Mucosa of descending colon (tissue), 3 donors: ENCODE data around the gene FNDC3B. TPM values are rescaled to one million over a fixed set of nuclear protein-coding genes. Genes with fewer than 3 reads are reported as not detected.

Experiments used
- ATAC-seq: fragments of 200-7000 bp; cut with Tn5 transposase; one replicate; pipeline ENCODE4 v1.9.1; 2020; ENCODE audit warnings: mild to moderate bottlenecking, moderate library complexity
- DNase-seq, 3 donors: peaks; one replicate each; pipeline ENCODE4 v3.0.0-alpha.2; 2020
- H3K36me3 ChIP-seq: fragments of 200-600 bp; one replicate; pipeline ENCODE4 v1.8.0; 2021; ENCODE audit warnings: low read depth, mild to moderate bottlenecking
- H3K4me1 ChIP-seq: fragments of 200-600 bp; one replicate; pipeline ENCODE4 v1.8.0; 2021; ENCODE audit warnings: low read depth, mild to moderate bottlenecking
- H3K4me3 ChIP-seq: fragments of 200-600 bp; one replicate; pipeline ENCODE4 v1.8.0; 2021; ENCODE audit warnings: mild to moderate bottlenecking
- H3K9me3 ChIP-seq: fragments of 200-600 bp; one replicate; pipeline ENCODE4 v1.8.0; 2021; ENCODE audit warnings: mild to moderate bottlenecking
- intact Hi-C, 2 donors: fragments of 100-400 bp; cut with DNase I in 1 of 2; cut with micrococcal nuclease in 1 of 2; formaldehyde crosslinking; loops; one replicate each; pipeline versions ENCODE4 v1.11.0 to v1.11.1; 2022; cut with DNase I, micrococcal nuclease
- total RNA-seq, 3 donors: library from RNA; stranded (reverse); fragmentation: NEBNext Ultra II Directional in 2 of 3; extraction: Animal tissue kit (Norgen Biotek cat#: 25700) in 2 of 3; gene quantifications; one replicate each; pipeline versions ENCODE4 v1.2.1 to v1.2.4, GENCODE V29; 2021 to 2023
- TF ChIP-seq, protein P1 (sequence below): fragments of 200-600 bp; IDR thresholded peaks from one replicate; pipeline ENCODE4 v1.8.0; 2022; ENCODE audit warnings: antibody characterized with exemption, mild to moderate bottlenecking
- donor health status: DM: no; HTN: no; CAD: no; lungs with moderate emphysema.
- donor health status: DM: no; HTN: no; CAD: no.
- donor health status: DM: no; HTN: yes; CAD: no.

Gene FNDC3B
- total RNA-seq, 3 donors from 2014 or later, result 107 to 132 (median 126) TPM

DNA sequence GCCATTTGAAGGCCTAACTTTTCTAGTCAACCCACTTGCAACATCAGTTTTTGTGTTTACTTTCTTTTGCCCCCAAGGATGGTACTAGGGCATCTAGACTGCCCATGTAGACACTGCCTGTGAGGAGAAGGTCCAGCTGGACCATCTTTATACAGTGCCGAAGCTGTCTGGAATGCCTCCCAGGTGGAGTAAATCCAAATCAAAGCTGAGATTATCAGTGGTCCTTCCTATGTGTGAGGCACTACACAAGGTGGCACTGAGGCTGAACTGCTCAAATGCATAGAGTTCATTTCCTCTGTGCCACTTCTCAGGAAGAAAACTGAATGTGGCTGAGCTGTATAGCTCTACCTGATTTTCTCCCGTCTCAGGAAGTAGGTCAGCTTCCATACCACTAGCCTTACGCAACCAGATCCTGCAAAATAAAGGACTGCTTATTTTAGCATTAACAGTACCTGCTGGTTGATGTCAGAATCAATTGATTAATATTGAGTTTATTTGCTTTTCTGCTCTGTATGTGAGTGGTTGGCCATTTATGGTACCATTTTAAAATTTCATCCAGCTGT, 302.8 kb downstream of the FNDC3B start:
- H3K36me3 ChIP-seq, result peaks cover 5% of the 10 kb centered on the region

GRCh38 chr3:172343117-172343516, 303.7 kb downstream of the FNDC3B start:
- no peaks in the 10 kb centered on the region for H3K9me3 ChIP-seq
- ATAC-seq (no peak), DNase-seq (no peak)
- intact Hi-C loops, result no loop called here
- no peaks in the 10 kb centered on the region for H3K4me1 ChIP-seq
- TF ChIP-seq, protein P1, sequence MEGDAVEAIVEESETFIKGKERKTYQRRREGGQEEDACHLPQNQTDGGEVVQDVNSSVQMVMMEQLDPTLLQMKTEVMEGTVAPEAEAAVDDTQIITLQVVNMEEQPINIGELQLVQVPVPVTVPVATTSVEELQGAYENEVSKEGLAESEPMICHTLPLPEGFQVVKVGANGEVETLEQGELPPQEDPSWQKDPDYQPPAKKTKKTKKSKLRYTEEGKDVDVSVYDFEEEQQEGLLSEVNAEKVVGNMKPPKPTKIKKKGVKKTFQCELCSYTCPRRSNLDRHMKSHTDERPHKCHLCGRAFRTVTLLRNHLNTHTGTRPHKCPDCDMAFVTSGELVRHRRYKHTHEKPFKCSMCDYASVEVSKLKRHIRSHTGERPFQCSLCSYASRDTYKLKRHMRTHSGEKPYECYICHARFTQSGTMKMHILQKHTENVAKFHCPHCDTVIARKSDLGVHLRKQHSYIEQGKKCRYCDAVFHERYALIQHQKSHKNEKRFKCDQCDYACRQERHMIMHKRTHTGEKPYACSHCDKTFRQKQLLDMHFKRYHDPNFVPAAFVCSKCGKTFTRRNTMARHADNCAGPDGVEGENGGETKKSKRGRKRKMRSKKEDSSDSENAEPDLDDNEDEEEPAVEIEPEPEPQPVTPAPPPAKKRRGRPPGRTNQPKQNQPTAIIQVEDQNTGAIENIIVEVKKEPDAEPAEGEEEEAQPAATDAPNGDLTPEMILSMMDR, result no peak
- H3K4me3 ChIP-seq, result no peak overlapping the region
- H3K36me3 ChIP-seq, result peaks cover 5% of the 10 kb centered on the region

More for the DNA sequence above, 302.8 kb downstream of the FNDC3B start:
- ATAC-seq (no peak), DNase-seq (no peak)
- Histone ChIP-seq H3K4me1 (no peaks in the 10 kb centered on the region), H3K4me3 (no peak overlapping the region), H3K9me3 (no peaks in the 10 kb centered on the region)
- intact Hi-C loops, result no loop called here
- TF ChIP-seq, protein P1, result no peak

DNA sequence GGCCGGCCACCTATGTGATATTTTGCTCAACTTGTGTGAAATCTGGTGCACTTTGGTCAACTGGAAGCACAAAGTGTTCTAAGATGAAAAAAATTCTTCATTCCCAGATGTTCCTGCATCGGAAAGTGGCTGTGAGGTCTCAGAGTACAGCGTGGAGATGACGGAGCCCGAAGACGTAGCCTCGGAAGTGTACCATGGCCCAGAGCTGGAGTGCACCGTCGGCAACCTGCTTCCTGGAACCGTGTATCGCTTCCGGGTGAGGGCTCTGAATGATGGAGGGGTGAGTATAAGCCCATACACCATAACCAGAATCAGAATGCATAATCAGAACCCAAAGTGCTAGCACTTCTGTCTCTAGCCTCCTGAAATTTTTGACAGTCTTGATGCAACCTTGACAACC, 304.6 kb downstream of the FNDC3B start:
- Histone ChIP-seq H3K4me1 (no peaks in the 10 kb centered on the region), H3K4me3 (no peak overlapping the region), H3K36me3 (peaks cover 5% of the 10 kb centered on the region), H3K9me3 (no peaks in the 10 kb centered on the region)
- DNase-seq (no peak), ATAC-seq (no peak)
- intact Hi-C loops, result no loop called here
- TF ChIP-seq, protein P1, result no peak

DNA sequence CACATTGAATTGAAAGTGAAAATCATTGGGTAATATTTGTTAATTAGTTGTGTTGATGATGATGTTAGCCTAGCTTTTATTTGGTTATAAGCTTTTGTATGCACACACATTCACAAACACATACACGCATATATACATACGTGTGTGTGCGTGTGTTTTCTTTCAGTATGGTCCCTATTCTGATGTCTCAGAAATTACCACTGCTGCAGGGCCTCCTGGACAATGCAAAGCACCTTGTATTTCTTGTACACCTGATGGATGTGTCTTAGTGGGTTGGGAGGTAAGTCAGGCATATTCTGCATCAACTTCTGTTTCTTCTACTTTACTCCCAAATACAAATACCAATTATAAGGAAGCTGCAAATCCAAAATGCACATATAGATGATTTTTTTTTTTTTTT, 306.8 kb downstream of the FNDC3B start:
- TF ChIP-seq, protein P1, result no peak
- no peak for ATAC-seq
- intact Hi-C loops, result no loop called here
- Histone ChIP-seq H3K9me3 (no peaks in the 10 kb centered on the region), H3K4me3 (no peak overlapping the region), H3K4me1 (no peaks in the 10 kb centered on the region), H3K36me3 (peaks cover 5% of the 10 kb centered on the region)
- no peak for DNase-seq

DNA sequence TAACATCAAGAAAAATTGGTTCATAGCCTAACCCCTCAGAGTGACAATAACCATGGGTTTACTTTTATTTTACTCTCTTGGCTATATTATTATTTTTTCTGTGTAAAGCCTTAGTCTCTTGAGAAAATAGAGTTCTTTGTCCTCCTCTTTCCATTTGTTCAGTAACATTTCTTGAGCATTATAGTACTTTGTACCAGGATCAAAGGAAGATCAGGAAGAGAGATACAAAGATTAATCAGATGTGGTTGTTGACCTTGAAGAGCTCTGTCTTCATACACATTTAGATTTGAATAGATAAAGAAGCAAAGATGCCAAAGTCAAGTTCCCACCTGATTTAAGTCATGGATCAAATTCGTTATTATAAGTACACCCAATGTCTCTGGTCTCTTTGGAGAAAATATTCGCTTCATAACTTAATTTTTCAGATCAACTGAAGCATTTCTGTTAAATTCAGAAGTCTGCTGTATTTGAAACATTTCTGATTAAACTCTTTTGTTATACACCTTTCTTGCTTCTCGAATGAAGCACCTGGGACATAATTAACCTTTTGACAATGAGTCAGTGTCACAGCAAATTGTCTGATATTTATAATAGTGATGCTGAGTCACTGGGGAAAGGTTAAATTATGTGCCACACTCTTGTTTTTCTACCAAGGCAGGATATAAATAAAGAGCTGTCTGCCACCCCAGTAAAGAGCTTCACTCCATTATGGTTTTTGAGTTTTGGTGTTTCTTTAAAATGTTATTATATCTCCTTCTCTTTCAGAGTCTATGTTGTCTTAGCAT, 308.7 kb downstream of the FNDC3B start:
- Histone ChIP-seq H3K4me1 (no peaks in the 10 kb centered on the region), H3K9me3 (no peaks in the 10 kb centered on the region), H3K4me3 (no peak overlapping the region), H3K36me3 (no peaks in the 10 kb centered on the region)
- TF ChIP-seq, protein P1, result no peak
- ATAC-seq (peak; percentile 41), DNase-seq (no peak)
- intact Hi-C loops, result no loop called here
